ENCODE measurements around the gene TM4SF5. TPM values are rescaled to one million over a fixed set of nuclear protein-coding genes. Genes with fewer than 3 reads are reported as not detected.
"Not testable (repeated sequence)": the region's sequence is repeated elsewhere in the genome, so short reads cannot be mapped to it uniquely, and the experiment has no call there.

TM4SF5 gene
- total RNA-seq, 1 donor from 2014 or later, result not detected

- H3K9ac ChIP-seq (ENCODE audit: low read length), result no peak overlapping the region
- H2AFZ ChIP-seq (ENCODE audit: low read depth, low read length), result no peak overlapping the region
- Mint-ChIP-seq H3K4me3 (ENCODE audit: unreplicated experiment) (no peak overlapping the region), H3K9me3 (ENCODE audit: unreplicated experiment) (no peaks in the 10 kb centered on the region), H3K4me1 (ENCODE audit: low read depth, unreplicated experiment) (no peaks in the 10 kb centered on the region), H3K36me3 (ENCODE audit: low read depth, unreplicated experiment) (peaks cover 14% of the 10 kb centered on the region), H3K27ac (ENCODE audit: unreplicated experiment) (no peak overlapping the region), H3K27me3 (ENCODE audit: low read depth, unreplicated experiment) (no peaks in the 10 kb centered on the region)
- no peaks in the 10 kb centered on the region for H3K36me3 ChIP-seq (ENCODE audit: insufficient read depth, low read length)
- H3K79me2 ChIP-seq (ENCODE audit: insufficient read depth, low read length), result no peaks in the 10 kb centered on the region
- H3K4me1 ChIP-seq (ENCODE audit: insufficient read depth, low read length), result no peaks in the 10 kb centered on the region
- no peak overlapping the region for H3K27ac ChIP-seq (ENCODE audit: low read depth, low read length)
- no peak overlapping the region for H3K4me3 ChIP-seq (ENCODE audit: insufficient read depth, low read depth, low read length)
- TF ChIP-seq CTCF (IDR thresholded peaks at IDR 0.05; ENCODE audit: insufficient read depth, low read depth, low read length), result no peak
- TF ChIP-seq EZH2 (IDR thresholded peaks at IDR 0.05; ENCODE audit: insufficient read depth, low read length), result no peak
- H3K9me3 ChIP-seq (ENCODE audit: insufficient read depth, low read depth, low read length), result no peaks in the 10 kb centered on the region
- no peak for DNase-seq (ENCODE audit: low read depth)
- H3K4me2 ChIP-seq (ENCODE audit: low read length), result no peak overlapping the region
- no peaks in the 10 kb centered on the region for H4K20me1 ChIP-seq (ENCODE audit: insufficient read depth, low read length)
- no peaks in the 10 kb centered on the region for H3K27me3 ChIP-seq (ENCODE audit: insufficient read depth, low read length)
- no peak for FAIRE-seq
Measured at GRCh38 chr17:4823373-4824089, 51.8 kb downstream of the TM4SF5 start.

GRCh38 chr17:4827399-4827798 is 55.7 kb downstream of the TM4SF5 start:
- Histone ChIP-seq H3K4me1 (ENCODE audit: insufficient read depth, low read length) (no peaks in the 10 kb centered on the region), H3K4me2 (ENCODE audit: low read length) (no peak overlapping the region), H2AFZ (ENCODE audit: low read depth, low read length) (no peak overlapping the region), H3K4me3 (ENCODE audit: insufficient read depth, low read depth, low read length) (no peak overlapping the region), H3K27me3 (ENCODE audit: insufficient read depth, low read length) (no peaks in the 10 kb centered on the region), H3K9ac (ENCODE audit: low read length) (no peak overlapping the region), H4K20me1 (ENCODE audit: insufficient read depth, low read length) (no peaks in the 10 kb centered on the region), H3K9me3 (ENCODE audit: insufficient read depth, low read depth, low read length) (no peaks in the 10 kb centered on the region), H3K27ac (ENCODE audit: low read depth, low read length) (no peak overlapping the region), H3K36me3 (ENCODE audit: insufficient read depth, low read length) (no peaks in the 10 kb centered on the region), H3K79me2 (ENCODE audit: insufficient read depth, low read length) (no peaks in the 10 kb centered on the region)
- Mint-ChIP-seq H3K4me3 (ENCODE audit: unreplicated experiment) (no peak overlapping the region), H3K27ac (ENCODE audit: unreplicated experiment) (no peak overlapping the region), H3K36me3 (ENCODE audit: low read depth, unreplicated experiment) (peaks cover 9% of the 10 kb centered on the region), H3K27me3 (ENCODE audit: low read depth, unreplicated experiment) (no peaks in the 10 kb centered on the region), H3K4me1 (ENCODE audit: low read depth, unreplicated experiment) (no peaks in the 10 kb centered on the region), H3K9me3 (ENCODE audit: unreplicated experiment) (no peaks in the 10 kb centered on the region)
- FAIRE-seq (no peak), DNase-seq (ENCODE audit: low read depth) (no peak)
- TF ChIP-seq CTCF (IDR thresholded peaks at IDR 0.05; ENCODE audit: insufficient read depth, low read depth, low read length), result no peak
- TF ChIP-seq EZH2 (IDR thresholded peaks at IDR 0.05; ENCODE audit: insufficient read depth, low read length), result no peak

- Histone ChIP-seq H2AFZ (ENCODE audit: low read depth, low read length) (peak overlapping the region; percentile 89), H3K27ac (ENCODE audit: low read depth, low read length) (peak overlapping the region; percentile 78), H3K79me2 (ENCODE audit: insufficient read depth, low read length) (peaks cover 43% of the 10 kb centered on the region), H3K4me2 (ENCODE audit: low read length) (peak overlapping the region; percentile 100), H3K9ac (ENCODE audit: low read length) (peak overlapping the region; percentile 86), H3K4me3 (ENCODE audit: insufficient read depth, low read depth, low read length) (peak overlapping the region; percentile 76), H4K20me1 (ENCODE audit: insufficient read depth, low read length) (peaks cover 39% of the 10 kb centered on the region), H3K4me1 (ENCODE audit: insufficient read depth, low read length) (peaks cover 11% of the 10 kb centered on the region)
- peak overlapping the region; percentile 91 for H3K4me3 Mint-ChIP-seq (ENCODE audit: unreplicated experiment)
- FAIRE-seq; H3K9me3 Mint-ChIP-seq (ENCODE audit: unreplicated experiment); H3K9me3 ChIP-seq (ENCODE audit: insufficient read depth, low read depth, low read length); H3K27me3 Mint-ChIP-seq (ENCODE audit: low read depth, unreplicated experiment); H3K36me3 ChIP-seq (ENCODE audit: insufficient read depth, low read length); DNase-seq (ENCODE audit: low read depth); H3K36me3 Mint-ChIP-seq (ENCODE audit: low read depth, unreplicated experiment); H3K27me3 ChIP-seq (ENCODE audit: insufficient read depth, low read length): not testable (repeated sequence)
- H3K27ac Mint-ChIP-seq (ENCODE audit: unreplicated experiment), result peak overlapping the region; percentile 94
- H3K4me1 Mint-ChIP-seq (ENCODE audit: low read depth, unreplicated experiment), result peaks cover 19% of the 10 kb centered on the region
Measured at GRCh38 chr17:4832829-4833177, 61.1 kb downstream of the TM4SF5 start.

Other genes with a start within 250 kb of the TM4SF5 start
- gene MYBBP1A, start 216.5 kb upstream of the TM4SF5 start, total RNA-seq, result 70.0 and 71.1 TPM in 2 replicates
- gene GGT6, start 211.3 kb upstream of the TM4SF5 start, total RNA-seq, result not detected in 2 replicates
- 0.18 and 0.26 TPM in 2 replicates for gene SMTNL2, start 187.4 kb upstream of the TM4SF5 start, total RNA-seq
- 0.07 TPM in 1 of 2 replicates, not detected in the other for gene ALOX15, start 130.2 kb upstream of the TM4SF5 start, total RNA-seq
- gene PELP1, start 67.7 kb upstream of the TM4SF5 start, total RNA-seq, result 51.6 and 52.7 TPM in 2 replicates
- gene ARRB2, start 61.3 kb upstream of the TM4SF5 start, total RNA-seq, result 6.3 and 10.3 TPM in 2 replicates
- gene MED11, start 40.5 kb upstream of the TM4SF5 start, total RNA-seq, result 8.5 and 9.9 TPM in 2 replicates
- 0.09 and 0.12 TPM in 2 replicates for gene ZMYND15, start 32.1 kb upstream of the TM4SF5 start, total RNA-seq
- 2.2 and 3.2 TPM in 2 replicates for gene CXCL16, start 32.0 kb upstream of the TM4SF5 start, total RNA-seq
- 0.75 TPM in 1 of 2 replicates, not detected in the other for gene VMO1, start 14.5 kb downstream of the TM4SF5 start, total RNA-seq
- not detected in 2 replicates for gene GLTPD2, start 17.1 kb downstream of the TM4SF5 start, total RNA-seq
- 154 and 161 TPM in 2 replicates for gene PSMB6, start 24.3 kb downstream of the TM4SF5 start, total RNA-seq
- 21.4 and 29.3 TPM in 2 replicates for gene PLD2, start 35.3 kb downstream of the TM4SF5 start, total RNA-seq
- gene MINK1, start 61.5 kb downstream of the TM4SF5 start, total RNA-seq, result 51.3 and 63.2 TPM in 2 replicates
- 2.2 and 3.9 TPM in 2 replicates for gene C17orf107, start 127.7 kb downstream of the TM4SF5 start, total RNA-seq
- gene CHRNE, start 131.2 kb downstream of the TM4SF5 start, total RNA-seq, result 0.20 and 0.43 TPM in 2 replicates
- gene GP1BA, start 160.4 kb downstream of the TM4SF5 start, total RNA-seq, result 0.09 TPM in 1 of 2 replicates, not detected in the other
- gene SLC25A11, start 168.2 kb downstream of the TM4SF5 start, total RNA-seq, result 36.8 and 43.0 TPM in 2 replicates
- gene RNF167, start 168.4 kb downstream of the TM4SF5 start, total RNA-seq, result 88.0 and 89.7 TPM in 2 replicates
- gene PFN1, start 176.6 kb downstream of the TM4SF5 start, total RNA-seq, result 1,246 and 1,346 TPM in 2 replicates
- gene ENO3, start 179.2 kb downstream of the TM4SF5 start, total RNA-seq, result 12.7 and 20.4 TPM in 2 replicates
- gene SPAG7, start 195.9 kb downstream of the TM4SF5 start, total RNA-seq, result 57.2 and 60.9 TPM in 2 replicates
- 43.1 and 44.3 TPM in 2 replicates for gene CAMTA2, start 215.8 kb downstream of the TM4SF5 start, total RNA-seq
- 0.82 and 1.7 TPM in 2 replicates for gene INCA1, start 225.6 kb downstream of the TM4SF5 start, total RNA-seq
- gene KIF1C, start 226.1 kb downstream of the TM4SF5 start, total RNA-seq, result 94.8 and 109 TPM in 2 replicates

Measured in astrocyte (in vitro differentiated cells and primary cell).